ENCODE data around the gene CDH4. TPM values are rescaled to one million over a fixed set of nuclear protein-coding genes. Genes with fewer than 3 reads are reported as not detected.

Gene CDH4
- total RNA-seq, 1 donor from 2014 or later: 0.23 TPM

DNA sequence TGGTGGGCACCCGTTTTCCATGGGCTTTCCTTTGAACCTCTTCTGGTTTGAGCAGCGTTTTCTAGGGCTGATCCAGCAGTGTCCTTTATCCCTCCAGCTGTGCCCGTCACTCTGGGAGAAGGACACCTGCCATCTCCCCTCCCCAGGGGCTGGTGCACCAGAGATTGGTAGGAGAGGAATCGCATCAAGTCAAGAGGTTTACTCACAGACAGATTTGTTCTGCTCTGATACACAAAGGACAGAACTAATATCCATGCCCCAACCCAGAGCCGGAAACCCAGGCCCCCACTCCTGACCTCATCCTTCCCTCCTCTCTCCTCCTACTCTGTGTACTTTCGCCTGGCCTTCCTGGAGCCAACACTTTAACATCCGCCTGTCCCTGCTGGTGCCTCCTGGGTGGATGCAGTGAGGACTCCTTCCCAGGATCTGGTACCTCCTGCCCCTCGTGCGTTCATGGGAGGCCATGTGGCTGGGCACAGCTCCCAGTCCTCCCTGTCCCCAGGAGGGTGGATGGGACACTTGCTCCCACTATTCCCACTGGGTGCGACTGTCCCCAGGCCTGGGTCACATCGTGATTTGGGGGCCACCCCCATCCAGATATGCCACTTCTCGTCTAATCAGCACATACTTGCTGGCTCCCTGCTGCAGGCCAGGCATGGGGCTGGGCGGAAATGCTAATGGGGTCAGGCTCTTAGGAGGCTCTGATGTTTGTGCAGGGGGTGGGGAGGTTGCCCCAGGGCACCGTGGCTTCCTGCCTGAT is 286.3 kb downstream of the CDH4 start:
- Mint-ChIP-seq H3K4me3 (ENCODE audit: unreplicated experiment) (no peak overlapping the region), H3K27me3 (ENCODE audit: unreplicated experiment) (peaks cover 2% of the 10 kb centered on the region), H3K9me3 (ENCODE audit: unreplicated experiment) (no peaks in the 10 kb centered on the region), H3K36me3 (ENCODE audit: low read depth, unreplicated experiment) (no peaks in the 10 kb centered on the region), H3K27ac (ENCODE audit: unreplicated experiment) (no peak overlapping the region), H3K4me1 (ENCODE audit: unreplicated experiment) (no peaks in the 10 kb centered on the region)
- TF ChIP-seq, protein P1, sequence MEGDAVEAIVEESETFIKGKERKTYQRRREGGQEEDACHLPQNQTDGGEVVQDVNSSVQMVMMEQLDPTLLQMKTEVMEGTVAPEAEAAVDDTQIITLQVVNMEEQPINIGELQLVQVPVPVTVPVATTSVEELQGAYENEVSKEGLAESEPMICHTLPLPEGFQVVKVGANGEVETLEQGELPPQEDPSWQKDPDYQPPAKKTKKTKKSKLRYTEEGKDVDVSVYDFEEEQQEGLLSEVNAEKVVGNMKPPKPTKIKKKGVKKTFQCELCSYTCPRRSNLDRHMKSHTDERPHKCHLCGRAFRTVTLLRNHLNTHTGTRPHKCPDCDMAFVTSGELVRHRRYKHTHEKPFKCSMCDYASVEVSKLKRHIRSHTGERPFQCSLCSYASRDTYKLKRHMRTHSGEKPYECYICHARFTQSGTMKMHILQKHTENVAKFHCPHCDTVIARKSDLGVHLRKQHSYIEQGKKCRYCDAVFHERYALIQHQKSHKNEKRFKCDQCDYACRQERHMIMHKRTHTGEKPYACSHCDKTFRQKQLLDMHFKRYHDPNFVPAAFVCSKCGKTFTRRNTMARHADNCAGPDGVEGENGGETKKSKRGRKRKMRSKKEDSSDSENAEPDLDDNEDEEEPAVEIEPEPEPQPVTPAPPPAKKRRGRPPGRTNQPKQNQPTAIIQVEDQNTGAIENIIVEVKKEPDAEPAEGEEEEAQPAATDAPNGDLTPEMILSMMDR (IDR thresholded peaks at IDR 0.05; ENCODE audit: unreplicated experiment): no peak
- no peak for DNase-seq (ENCODE audit: low spot score)

DNA sequence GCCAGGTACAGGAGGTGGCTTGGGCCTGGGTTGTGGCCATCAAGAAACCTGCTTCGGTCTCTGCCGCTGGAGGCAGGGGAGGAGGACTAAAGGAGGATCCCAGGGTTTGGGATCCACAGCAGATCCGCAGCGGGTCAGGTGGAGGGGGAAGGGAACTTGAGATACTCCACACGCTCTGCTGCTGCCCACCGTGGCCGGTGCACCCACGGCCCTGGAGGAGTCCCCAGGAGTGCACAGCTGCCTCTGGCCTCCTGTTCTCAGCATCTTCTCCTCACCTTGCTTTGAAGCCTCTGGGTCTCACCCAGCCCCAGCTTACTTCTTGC is 286.8 kb downstream of the CDH4 start:
- Mint-ChIP-seq H3K27me3 (ENCODE audit: unreplicated experiment) (peaks cover 2% of the 10 kb centered on the region), H3K4me3 (ENCODE audit: unreplicated experiment) (no peak overlapping the region), H3K9me3 (ENCODE audit: unreplicated experiment) (no peaks in the 10 kb centered on the region), H3K27ac (ENCODE audit: unreplicated experiment) (no peak overlapping the region), H3K36me3 (ENCODE audit: low read depth, unreplicated experiment) (no peaks in the 10 kb centered on the region), H3K4me1 (ENCODE audit: unreplicated experiment) (no peaks in the 10 kb centered on the region)
- DNase-seq (ENCODE audit: low spot score): no peak
- TF ChIP-seq, protein P1 (IDR thresholded peaks at IDR 0.05; ENCODE audit: unreplicated experiment): no peak

DNA sequence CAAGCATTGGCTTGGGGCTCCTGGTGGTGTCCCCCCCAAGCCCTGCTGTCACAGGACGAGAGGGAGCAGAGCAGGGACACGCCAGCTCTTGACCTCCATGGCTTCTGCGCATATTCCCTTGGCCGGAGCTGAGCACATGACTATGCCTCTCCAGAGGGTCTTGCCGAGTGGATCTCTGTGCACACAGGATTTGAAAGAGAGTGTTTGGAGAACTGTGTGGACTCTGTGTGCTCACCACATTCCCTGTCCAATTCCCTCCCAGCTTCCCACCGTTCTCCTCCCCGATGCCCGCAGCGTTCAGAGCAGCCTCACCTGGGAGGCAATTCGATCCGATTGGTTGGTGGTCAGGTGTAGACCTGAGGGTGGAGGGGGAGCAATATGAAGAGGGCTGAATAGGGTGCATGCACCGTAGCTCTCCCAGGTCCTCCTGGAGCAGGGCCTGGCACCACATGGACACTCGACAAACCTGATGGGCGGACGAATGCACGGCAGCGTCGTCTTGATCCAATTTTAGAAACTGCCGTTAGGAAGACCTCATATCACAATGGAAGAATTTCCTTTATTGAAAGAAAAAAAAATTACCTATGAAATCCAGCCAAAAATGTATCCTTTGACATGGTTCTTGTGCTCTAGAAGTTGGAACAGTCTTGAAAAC is 287.8 kb downstream of the CDH4 start:
- no peak overlapping the region for H3K27ac Mint-ChIP-seq (ENCODE audit: unreplicated experiment)
- no peaks in the 10 kb centered on the region for H3K4me1 Mint-ChIP-seq (ENCODE audit: unreplicated experiment)
- no peaks in the 10 kb centered on the region for H3K36me3 Mint-ChIP-seq (ENCODE audit: low read depth, unreplicated experiment)
- peaks cover 2% of the 10 kb centered on the region for H3K27me3 Mint-ChIP-seq (ENCODE audit: unreplicated experiment)
- TF ChIP-seq, protein P1 (IDR thresholded peaks at IDR 0.05; ENCODE audit: unreplicated experiment): no peak
- DNase-seq (ENCODE audit: low spot score): no peak
- no peak overlapping the region for H3K4me3 Mint-ChIP-seq (ENCODE audit: unreplicated experiment)
- H3K9me3 Mint-ChIP-seq (ENCODE audit: unreplicated experiment): no peaks in the 10 kb centered on the region

DNA sequence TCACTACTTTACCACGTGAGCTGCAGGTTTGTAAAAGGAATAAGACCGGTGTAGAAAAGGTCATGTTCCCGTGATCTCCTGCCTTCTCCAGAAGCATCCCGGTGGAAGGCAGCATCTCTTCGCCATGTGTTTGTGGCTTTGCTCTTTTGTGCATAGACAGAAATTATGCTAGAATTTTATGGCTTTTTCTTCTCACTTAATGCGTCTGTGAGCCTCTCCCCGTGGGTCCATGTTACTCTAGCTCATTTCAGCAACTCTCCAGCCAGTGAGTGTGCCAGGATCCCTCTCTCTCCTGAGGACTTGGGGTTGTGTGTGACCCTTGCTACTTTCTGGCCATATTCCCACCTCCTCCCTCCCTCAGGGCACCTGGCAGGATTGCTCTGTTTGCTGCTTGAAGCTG is 289.5 kb downstream of the CDH4 start:
- no peak overlapping the region for H3K4me3 Mint-ChIP-seq (ENCODE audit: unreplicated experiment)

More for the DNA sequence above, 289.5 kb downstream of the CDH4 start:
- no peak for DNase-seq (ENCODE audit: low spot score)
- no peak overlapping the region for H3K27ac Mint-ChIP-seq (ENCODE audit: unreplicated experiment)
- H3K9me3 Mint-ChIP-seq (ENCODE audit: unreplicated experiment): no peaks in the 10 kb centered on the region
- H3K36me3 Mint-ChIP-seq (ENCODE audit: low read depth, unreplicated experiment): no peaks in the 10 kb centered on the region
- peaks cover under 1% of the 10 kb centered on the region for H3K27me3 Mint-ChIP-seq (ENCODE audit: unreplicated experiment)
- TF ChIP-seq, protein P1 (IDR thresholded peaks at IDR 0.05; ENCODE audit: unreplicated experiment): no peak
- H3K4me1 Mint-ChIP-seq (ENCODE audit: unreplicated experiment): no peaks in the 10 kb centered on the region

All from endothelial cell (in vitro differentiated cells).